GM12878 (cell line): ENCODE measurements around the gene DNAH5. TPM values are rescaled to one million over a fixed set of nuclear protein-coding genes. Genes with fewer than 3 reads are reported as not detected.

Experiments
- ATAC-seq: fragments of 200-7000 bp; cut with Tn5 transposase; 3 replicates; pipeline ENCODE4 v1.9.1; 2020; ENCODE audit warnings: mild to moderate bottlenecking, moderate library complexity
- BruUV-seq: library from RNA; stranded (reverse); fragments of 400-500 nt; replicated peaks from 2 replicates; lab custom pipeline; 2021; lab: Mats Ljungman, UMichigan
- CTCF ChIA-PET: fragments of 300-600 bp; sonication (Branson Sonifier 250); formaldehyde crosslinking; extraction: SDS; loops from one replicate; lab custom pipeline; 2021; ENCODE audit warnings: inconsistent platforms; lab: Yijun Ruan, JAX
- POLR2A ChIA-PET: fragments of 350-600 bp; formaldehyde crosslinking; extraction: SDS; loops from one replicate; lab custom pipeline; 2021; ENCODE audit warnings: inconsistent platforms; lab: Charles Lee
- RAD21 ChIA-PET: fragments of 300-600 bp; sonication (Branson Sonifier 250); formaldehyde crosslinking; loops from one replicate; lab custom pipeline; 2023; ENCODE audit warnings: antibody characterized with exemption; ENCODE audit not compliant: unreplicated experiment; lab: Charles Lee
- SMC1A ChIA-PET: fragments of 300-600 bp; sonication (Branson Sonifier 250); formaldehyde crosslinking; loops from one replicate; lab custom pipeline; 2023; ENCODE audit not compliant: unreplicated experiment, uncharacterized antibody; lab: Charles Lee
- DNase-seq: peaks from one replicate; pipeline ENCODE4 v3.0.0-alpha.2; 2011; ENCODE audit warnings: low read depth, low spot score
- FAIRE-seq: peaks from 3 replicates; lab custom pipeline; 2011; peaks lifted over from hg19 to GRCh38; lab: Jason Lieb, UNC
- H2AFZ ChIP-seq: 2 replicates; pipeline ENCODE4 v1.6.0; 2011; ENCODE audit warnings: low read depth, low read length, control low read depth; ENCODE audit not compliant: control insufficient read depth
- H3K27ac ChIP-seq: 2 replicates; pipeline ENCODE4 v1.5.1; 2011; ENCODE audit warnings: control low read depth; ENCODE audit not compliant: control insufficient read depth, insufficient read depth
- H3K27me3 ChIP-seq, 2 experiments: replicated peaks in 1 of 2; 2 replicates each; pipeline versions ENCODE4 v1.6.0 to v1.6.1; 2011; ENCODE audit warnings: low read length in 1 of 2; ENCODE audit not compliant: control insufficient read depth in 2 of 2, insufficient read depth in 2 of 2
- H3K36me3 ChIP-seq, 2 experiments: 2 replicates each; pipeline ENCODE4 v1.5.1; 2011; ENCODE audit warnings: low read length in 1 of 2; ENCODE audit not compliant: control insufficient read depth in 2 of 2, insufficient read depth in 2 of 2
- H3K4me1 ChIP-seq: 2 replicates; pipeline ENCODE4 v1.6.1; 2011; ENCODE audit warnings: mild to moderate bottlenecking, low read length, moderate library complexity, mixed read lengths; ENCODE audit not compliant: control insufficient read depth, insufficient read depth
- H3K4me2 ChIP-seq: 2 replicates; pipeline ENCODE4 v1.6.0; 2011; ENCODE audit warnings: control low read depth; ENCODE audit not compliant: control insufficient read depth, insufficient read depth
- H3K4me3 ChIP-seq: fragments of 200-600 bp; sonication (generic); 2 replicates; pipeline ENCODE4 v1.5.1; 2016
- H3K79me2 ChIP-seq: 2 replicates; pipeline ENCODE4 v1.6.0; 2011; ENCODE audit warnings: low read length; ENCODE audit not compliant: control insufficient read depth, insufficient read depth
- H3K9ac ChIP-seq: 2 replicates; pipeline ENCODE4 v1.8.0; 2011; ENCODE audit warnings: low read length, control low read depth, mixed read lengths; ENCODE audit not compliant: control insufficient read depth, insufficient read depth
- H3K9me3 ChIP-seq: replicated peaks from 3 replicates; pipeline ENCODE4 v1.5.1; 2011; ENCODE audit warnings: mild to moderate bottlenecking, low read length; ENCODE audit not compliant: control insufficient read depth, insufficient read depth
- H4K20me1 ChIP-seq: 2 replicates; pipeline ENCODE4 v1.6.0; 2011; ENCODE audit not compliant: control insufficient read depth, insufficient read depth
- CHD1 ChIP-seq: IDR thresholded peaks from 2 replicates; pipeline ENCODE4 v1.6.1; 2012; ENCODE audit warnings: low read depth, low read length, improper control_type of control experiment
- EP300 ChIP-seq, 2 experiments: fragments of 150-350 bp in 1 of 2; IDR thresholded peaks; 2 replicates each; pipeline ENCODE4 v1.6.1; 2011 to 2012; ENCODE audit warnings: low read depth in 2 of 2, low read length in 2 of 2, borderline replicate concordance in 1 of 2, improper control_type of control experiment in 1 of 2, inconsistent platforms in 1 of 2; ENCODE audit not compliant: control insufficient read depth in 1 of 2
- EZH2 ChIP-seq: IDR thresholded peaks from 2 replicates; pipeline ENCODE4 v1.6.1; 2012; ENCODE audit warnings: low read depth, mild to moderate bottlenecking, control low read depth, inconsistent platforms, low read length, borderline replicate concordance; ENCODE audit not compliant: control insufficient read depth
- HCFC1 ChIP-seq: fragments of 150-350 bp; IDR thresholded peaks from 2 replicates; pipeline ENCODE4 v1.6.1; 2014; ENCODE audit warnings: low read length
- IKZF2 ChIP-seq, 2 experiments: fragments of 450-650 bp; IDR thresholded peaks; 2 replicates each; pipeline ENCODE4 v1.6.1; 2017; ENCODE audit warnings: mild to moderate bottlenecking in 2 of 2, moderate library complexity in 2 of 2
- MEF2A ChIP-seq: IDR thresholded peaks from 2 replicates; pipeline ENCODE4 v1.6.1; 2011; ENCODE audit warnings: low read depth, mild to moderate bottlenecking, low read length, moderate library complexity; ENCODE audit not compliant: insufficient read depth
- NBN ChIP-seq: fragments of 450-650 bp; IDR thresholded peaks from 2 replicates; pipeline ENCODE4 v1.6.1; 2016
- PAX5 ChIP-seq: IDR thresholded peaks from 2 replicates; pipeline ENCODE4 v1.6.1; 2011; ENCODE audit warnings: low read depth, low read length, borderline replicate concordance
- SMARCA5 ChIP-seq: fragments of 450-650 bp; IDR thresholded peaks from 2 replicates; pipeline ENCODE4 v1.6.1; 2017; ENCODE audit warnings: mild to moderate bottlenecking
- ZBED1 ChIP-seq: IDR thresholded peaks from 2 replicates; pipeline ENCODE4 v1.6.1; 2016; ENCODE audit warnings: borderline replicate concordance
- ZNF217 ChIP-seq: fragments of 450-650 bp; IDR thresholded peaks from 2 replicates; pipeline ENCODE4 v1.6.1; 2017; ENCODE audit warnings: antibody characterized with exemption, mild to moderate bottlenecking
- WGBS: methylation state at CpG from one replicate; pipeline ENCODE4 v1.1.6; 2016; ENCODE audit warnings: low lambda C conversion rate; ENCODE audit not compliant: insufficient replicate concordance, insufficient coverage; ENCODE audit errors: missing lambda C conversion rate; 5-methylcytosine and 5-hydroxymethylcytosine counted together
- in situ Hi-C: fragments of 300-500 bp; cut with MboI; formaldehyde crosslinking; loops from 9 replicates; pipeline ENCODE4 v1.14.3; 2018; ENCODE audit warnings: mixed read lengths
- intact Hi-C: fragments of 100-400 bp; cut with micrococcal nuclease; formaldehyde crosslinking; loops from one replicate; pipeline ENCODE4 v1.14.2; 2022; ENCODE audit not compliant: unreplicated experiment
- polyA plus RNA-seq, 11 experiments: library from polyadenylated mRNA; depleted of rRNA in 4 of 11; unstranded in 6 of 11; stranded (reverse) in 5 of 11; fragments of >200 nt; fragmentation: Nextera tagmentation in 4 of 11; fragmentation: Illumina TruSeq in 1 of 11; extraction: Ambion mirVana in 4 of 11; extraction: Trizol in 1 of 11; gene quantifications; 1 replicate in 1 of 11; 2 replicates in 10 of 11; pipeline versions ENCODE4 v1.2.1 to v1.2.3, GENCODE V29; 2011 to 2016; ENCODE audit warnings: inconsistent platforms in 2 of 11, missing spikeins in 2 of 11, low read depth in 1 of 11
- total RNA-seq, 4 experiments: library from RNA; depleted of rRNA in 3 of 4; stranded (reverse); fragments of >200 nt in 3 of 4; fragmentation: Illumina TruSeq in 1 of 4; extraction: Trizol in 1 of 4; gene quantifications; 2 replicates each; pipeline versions ENCODE4 v1.2.1 to v1.2.3, GENCODE V29; 2013 to 2021
- TF ChIP-seq, protein P1 (sequence below): fragments of 450-650 bp; formaldehyde crosslinking; IDR thresholded peaks from 2 replicates; pipeline ENCODE4 v1.4.0; 2022; ENCODE audit warnings: mild to moderate bottlenecking, moderate library complexity

The DNAH5 gene
- total and polyA plus RNA-seq, 10 of the 15 experiments (the other 5 are each of a cell fraction or from before 2014, with no cell fraction given) = under 0.01 to 0.30 (median 0.07) TPM; not detected in 7

DNA sequence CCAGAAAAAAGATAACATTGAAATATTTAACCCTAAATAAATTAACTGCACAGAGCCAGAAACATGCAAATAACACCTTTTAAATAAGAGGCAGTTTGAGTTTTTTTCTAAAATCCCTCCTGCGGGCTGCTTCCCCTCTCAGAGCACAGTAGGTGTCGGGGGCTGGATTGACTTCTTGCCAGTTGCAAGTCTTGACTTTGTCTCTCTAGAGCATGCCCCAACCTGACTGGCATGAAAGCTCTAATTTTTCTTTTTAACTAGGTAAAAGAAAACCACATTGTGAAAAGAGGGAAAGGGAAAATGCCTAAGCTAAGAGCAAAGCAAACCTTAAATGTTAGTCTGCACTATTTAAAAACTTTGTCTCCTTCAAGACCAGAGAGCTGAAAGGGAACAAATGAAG lies 46.4 kb upstream of the DNAH5 start:
- Histone ChIP-seq H3K4me3 (no peak overlapping the region), H3K9ac (no peak overlapping the region), H3K4me2 (no peak overlapping the region), H3K4me1 (no peaks in the 10 kb centered on the region), H3K27me3 (peaks cover 0 to 4% of the 10 kb centered on the region in 2 experiments; a peak in 1 of 4 replicates), H3K9me3 (no peaks in the 10 kb centered on the region), H3K79me2 (no peaks in the 10 kb centered on the region), H4K20me1 (no peaks in the 10 kb centered on the region), H2AFZ (no peak overlapping the region), H3K27ac (no peak overlapping the region), H3K36me3 (no peaks in the 10 kb centered on the region)
- POLR2A ChIA-PET = no interaction called here
- in situ Hi-C loops = loop anchor here (25.0 kb wide), 1 partner anchor 371 kb away; no protein-coding TSS in a partner anchor
- RAD21 ChIA-PET = interaction anchor here (0.7 to 1.9 kb wide), 5 partner anchors 21 to 658 kb away, joined by 3 to 5 read pairs (median 3); no protein-coding TSS in a partner anchor
- intact Hi-C loops = loop anchor here (5.0 kb wide), 1 partner anchor 221 kb away; no protein-coding TSS in a partner anchor
- ATAC-seq (no peak), FAIRE-seq (no peak), DNase-seq (no peak)
- no TSS peak for BruUV-seq
- CTCF ChIA-PET = interaction anchor here (0.6 to 4.9 kb wide), 3 partner anchors 14 to 658 kb away, joined by 3 to 32 read pairs (median 3); no protein-coding TSS in a partner anchor
- 3% methylated on average over 2 of the region's 2 CpGs for WGBS
- TF ChIP-seq ZNF217 = no peak
- TF ChIP-seq SMARCA5 = no peak
- TF ChIP-seq CHD1 = no peak
- TF ChIP-seq NBN = no peak
- TF ChIP-seq ZBED1 = no peak
- TF ChIP-seq EZH2 = no peak
- no peak for TF ChIP-seq EP300 (IDR thresholded peaks at IDR 0.05; ENCODE audit: borderline replicate concordance in 1 of 2, control insufficient read depth in 1 of 2, low read depth in 2 of 2, low read length in 2 of 2)
- no peak for TF ChIP-seq PAX5
- TF ChIP-seq, protein P1, sequence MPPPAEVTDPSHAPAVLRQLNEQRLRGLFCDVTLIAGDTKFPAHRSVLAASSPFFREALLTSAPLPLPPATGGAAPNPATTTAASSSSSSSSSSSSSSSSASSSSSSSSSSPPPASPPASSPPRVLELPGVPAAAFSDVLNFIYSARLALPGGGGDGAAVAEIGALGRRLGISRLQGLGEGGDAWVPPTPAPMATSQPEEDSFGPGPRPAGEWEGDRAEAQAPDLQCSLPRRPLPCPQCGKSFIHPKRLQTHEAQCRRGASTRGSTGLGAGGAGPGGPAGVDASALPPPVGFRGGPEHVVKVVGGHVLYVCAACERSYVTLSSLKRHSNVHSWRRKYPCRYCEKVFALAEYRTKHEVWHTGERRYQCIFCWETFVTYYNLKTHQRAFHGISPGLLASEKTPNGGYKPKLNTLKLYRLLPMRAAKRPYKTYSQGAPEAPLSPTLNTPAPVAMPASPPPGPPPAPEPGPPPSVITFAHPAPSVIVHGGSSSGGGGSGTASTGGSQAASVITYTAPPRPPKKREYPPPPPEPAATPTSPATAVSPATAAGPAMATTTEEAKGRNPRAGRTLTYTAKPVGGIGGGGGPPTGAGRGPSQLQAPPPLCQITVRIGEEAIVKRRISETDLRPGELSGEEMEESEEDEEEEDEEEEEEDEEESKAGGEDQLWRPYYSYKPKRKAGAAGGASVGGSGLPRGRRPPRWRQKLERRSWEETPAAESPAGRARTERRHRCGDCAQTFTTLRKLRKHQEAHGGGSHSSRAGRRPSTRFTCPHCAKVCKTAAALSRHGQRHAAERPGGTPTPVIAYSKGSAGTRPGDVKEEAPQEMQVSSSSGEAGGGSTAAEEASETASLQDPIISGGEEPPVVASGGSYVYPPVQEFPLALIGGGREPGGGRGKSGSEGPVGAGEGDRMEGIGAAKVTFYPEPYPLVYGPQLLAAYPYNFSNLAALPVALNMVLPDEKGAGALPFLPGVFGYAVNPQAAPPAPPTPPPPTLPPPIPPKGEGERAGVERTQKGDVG (CRISPR knock-in tag) = no peak
- no peak for TF ChIP-seq MEF2A
- TF ChIP-seq HCFC1 = no peak
- no peak for TF ChIP-seq IKZF2 (IDR thresholded peaks at IDR 0.05)
- SMC1A ChIA-PET = interaction anchor here (0.7 to 3.9 kb wide), 4 partner anchors 223 to 658 kb away, joined by 3 to 11 read pairs (median 4); no protein-coding TSS in a partner anchor
